SKM-1 treated with dmso at 0.1 percent for 144 hours (cell line): ENCODE data around the gene SF3A2.
"Not testable (repeated sequence)": the region's sequence is repeated elsewhere in the genome, so short reads cannot be mapped to it uniquely, and the experiment has no call there.

ENCODE experiments used
- DNase-seq: peaks from one replicate; lab custom pipeline; 2025; ENCODE audit not compliant: unreplicated experiment; lab: John Stamatoyannopoulos, UW

SF3A2 gene

GRCh38 chr19:2236314-2237050 is at the start of gene SF3A2, which contains the start of gene PLEKHJ1:
SF3A2 (plus strand) TSS chr19:2236824; CDS start chr19:2243419, 6,595 bp downstream.
PLEKHJ1 (minus strand) TSS chr19:2236329; CDS start chr19:2236248, 81 bp downstream.
- peak; percentile 98 for DNase-seq

- no peak for DNase-seq
Measured at GRCh38 chr19:2187159-2187558, 49.5 kb upstream of the SF3A2 start.

- no peak for DNase-seq
Measured at GRCh38 chr19:2188708-2189385, 47.8 kb upstream of the SF3A2 start.

GRCh38 chr19:2189880-2190279 is 46.7 kb upstream of the SF3A2 start:
- no peak for DNase-seq

DNA sequence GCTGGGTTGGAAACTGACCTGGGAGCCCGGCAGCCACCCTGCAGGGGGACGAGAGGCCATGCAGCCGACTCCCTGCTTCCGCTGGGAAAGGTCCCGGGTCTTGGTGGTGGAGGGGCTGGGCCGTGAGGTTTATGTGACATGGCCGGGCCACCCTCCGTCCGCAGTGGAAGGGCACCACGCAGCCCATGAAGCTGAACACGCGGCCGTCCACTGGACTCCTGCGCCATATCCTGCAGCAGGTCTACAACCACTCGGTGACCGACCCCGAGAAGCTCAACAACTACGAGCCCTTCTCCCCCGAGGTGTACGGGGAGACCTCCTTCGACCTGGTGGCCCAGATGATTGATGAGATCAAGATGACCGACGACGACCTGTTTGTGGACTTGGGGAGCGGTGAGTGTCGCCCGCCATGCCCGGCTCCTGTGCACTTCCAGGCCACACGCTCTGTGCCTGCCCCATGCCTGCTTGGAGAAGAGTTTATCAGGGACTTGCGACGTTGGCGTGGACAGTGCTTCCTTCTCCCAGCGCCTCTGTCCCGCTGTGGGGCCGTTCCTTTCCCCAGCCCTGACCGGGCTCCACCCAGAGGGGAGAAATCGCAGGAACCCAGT is 45.7 kb upstream of the SF3A2 start:
- no peak for DNase-seq

GRCh38 chr19:2191456-2192310 is 44.9 kb upstream of the SF3A2 start:
- DNase-seq: no peak

DNA sequence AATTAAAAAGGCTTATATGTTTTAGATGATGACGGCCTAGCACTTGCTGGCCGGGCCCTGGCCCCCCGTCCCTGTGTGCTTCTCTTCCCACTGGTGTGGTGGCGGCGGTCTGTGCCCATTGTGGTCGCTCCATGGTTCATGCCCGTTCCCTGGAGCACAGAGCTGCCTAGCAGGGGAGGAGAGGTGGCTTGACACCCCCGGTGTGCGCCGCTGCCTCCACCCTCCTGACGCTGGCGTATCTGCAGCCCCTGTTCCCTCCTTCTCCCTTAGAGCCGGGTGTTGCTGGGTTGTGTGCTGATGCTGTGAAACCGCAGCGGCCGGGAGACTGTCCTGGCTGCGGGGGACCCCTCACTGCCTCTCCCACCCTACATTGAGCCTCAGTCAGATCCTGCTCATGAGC is 43.8 kb upstream of the SF3A2 start:
- no peak for DNase-seq

- DNase-seq: no peak
Measured at GRCh38 chr19:2193807-2194206, 42.8 kb upstream of the SF3A2 start.

DNA sequence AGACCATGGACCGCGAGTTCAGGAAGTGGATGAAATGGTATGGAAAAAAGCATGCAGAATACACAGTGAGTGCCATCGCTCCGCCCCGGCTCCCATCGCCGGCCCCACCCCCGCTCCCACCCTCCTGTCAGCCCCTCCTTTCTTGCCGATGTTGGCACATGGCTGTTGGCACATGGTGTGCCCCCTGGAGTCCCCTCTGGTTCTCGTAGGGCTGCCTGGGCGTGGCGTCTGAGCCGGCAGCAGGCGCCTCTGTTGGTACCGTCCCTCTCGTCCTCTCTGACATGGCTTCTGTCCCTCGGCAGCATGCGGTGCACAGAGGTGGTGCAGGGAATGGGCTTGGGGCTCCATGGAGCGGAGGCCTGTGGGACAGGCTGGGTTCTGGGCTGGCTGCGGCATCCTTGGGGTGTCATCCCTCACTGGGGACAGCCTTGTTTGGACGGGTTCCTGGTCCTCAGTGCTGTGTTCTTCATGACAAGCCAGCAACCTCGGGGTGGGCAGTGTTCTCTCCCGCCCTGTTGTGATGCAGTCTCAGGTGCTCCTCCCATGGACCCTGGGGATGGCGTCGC is 42.0 kb upstream of the SF3A2 start:
- DNase-seq: no peak

DNA sequence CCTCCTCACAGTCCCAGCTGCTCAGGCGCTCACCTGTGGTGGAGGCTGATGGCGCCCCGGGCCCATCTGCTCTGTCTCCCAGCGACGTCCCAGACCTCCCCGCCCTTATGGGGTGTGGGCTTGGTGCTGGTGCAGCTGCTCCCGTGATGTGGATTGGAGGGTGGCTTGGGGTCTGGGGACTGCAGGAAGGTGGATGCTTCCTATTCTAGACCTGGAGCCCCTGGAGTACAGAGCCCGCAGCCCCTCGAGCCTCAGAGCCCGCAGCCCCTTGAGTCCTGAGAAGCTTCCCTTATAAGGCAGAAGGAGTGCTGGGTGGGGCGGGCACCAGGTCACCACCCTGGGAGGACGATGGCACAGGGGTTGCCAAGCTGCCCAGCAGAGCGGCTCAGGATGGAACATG is 41.3 kb upstream of the SF3A2 start:
- DNase-seq: no peak

- no peak for DNase-seq
Measured at GRCh38 chr19:2195914-2196313, 40.7 kb upstream of the SF3A2 start.

DNA sequence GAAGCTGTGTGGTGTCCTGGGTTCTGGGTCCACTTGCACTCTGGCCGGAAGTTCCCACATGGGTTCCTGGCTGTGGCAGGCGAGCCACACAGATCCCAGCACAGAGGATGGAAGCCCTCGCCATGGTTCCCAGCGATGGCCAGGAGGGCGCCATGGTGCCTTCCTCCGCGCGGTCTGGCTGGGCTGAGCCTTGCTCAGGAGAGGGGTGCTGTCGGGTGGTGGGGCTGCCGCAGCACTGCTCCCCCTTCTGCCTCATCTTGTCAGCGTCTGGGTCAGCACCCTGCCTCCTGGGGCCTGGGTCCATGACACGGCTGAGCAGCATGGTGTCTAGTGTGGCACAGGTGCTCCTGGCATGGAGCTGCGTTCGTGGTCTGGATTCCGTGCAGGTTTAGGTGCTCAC is 39.4 kb upstream of the SF3A2 start:
- DNase-seq: no peak

- DNase-seq: no peak
Measured at GRCh38 chr19:2198317-2198716, 38.3 kb upstream of the SF3A2 start.

DNA sequence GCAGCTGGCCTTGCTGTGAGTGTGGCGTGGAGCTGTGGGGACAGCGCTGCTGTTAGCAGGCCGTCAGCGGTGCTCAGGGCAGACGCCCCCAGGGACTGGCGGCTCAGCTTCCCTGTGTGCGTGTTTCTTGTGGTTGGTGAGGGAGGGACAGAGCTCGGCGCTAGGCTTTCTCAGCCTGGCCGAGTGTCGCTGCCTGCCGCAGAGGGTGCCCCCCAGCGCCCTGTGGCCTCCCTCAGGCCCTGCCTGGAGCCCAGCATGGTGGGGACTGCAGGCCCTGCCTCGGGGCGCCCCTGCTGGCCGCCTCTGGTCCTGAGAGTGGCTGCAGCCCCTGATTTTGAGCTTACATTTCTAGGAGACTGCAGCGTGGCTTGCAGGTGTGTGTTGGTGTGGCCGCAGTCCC is 37.4 kb upstream of the SF3A2 start:
- DNase-seq: no peak

DNA sequence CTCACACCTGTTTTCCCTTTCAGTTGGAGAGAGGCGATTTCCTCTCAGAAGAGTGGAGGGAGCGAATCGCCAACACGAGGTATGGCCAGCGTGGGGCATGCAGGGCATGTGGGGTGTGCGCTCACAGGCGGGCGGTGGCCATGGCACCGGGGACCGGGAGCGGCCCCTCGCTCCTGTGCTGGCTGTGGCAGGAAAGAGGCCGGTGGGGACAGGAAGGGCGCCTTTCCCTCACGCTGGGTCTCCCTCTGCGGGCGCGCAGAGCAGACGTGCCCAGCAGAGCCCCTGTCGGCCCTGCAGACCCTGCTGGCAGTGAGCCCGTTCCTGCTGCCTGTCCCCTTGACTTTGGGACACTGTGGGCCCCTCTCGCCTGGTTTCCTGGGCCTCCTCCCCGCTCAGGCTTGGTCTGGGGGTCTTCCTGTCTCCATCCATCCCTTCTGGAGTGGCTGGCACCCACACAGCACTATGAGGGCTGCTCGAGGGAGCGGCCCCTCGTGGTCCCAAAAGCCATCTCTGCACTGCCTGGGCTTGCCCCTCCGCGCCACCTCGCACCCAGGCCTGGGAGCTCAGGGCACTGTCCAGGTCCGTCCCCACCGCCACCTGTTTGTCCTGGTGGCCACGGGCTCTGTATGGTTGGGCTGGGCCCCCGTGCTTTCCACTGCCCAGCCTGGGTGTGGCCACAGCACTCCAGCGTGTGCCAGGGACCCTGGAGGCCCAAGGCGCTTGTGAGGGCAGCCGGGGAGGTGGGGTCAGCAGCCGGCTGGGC is 36.6 kb upstream of the SF3A2 start:
- no peak for DNase-seq

DNA sequence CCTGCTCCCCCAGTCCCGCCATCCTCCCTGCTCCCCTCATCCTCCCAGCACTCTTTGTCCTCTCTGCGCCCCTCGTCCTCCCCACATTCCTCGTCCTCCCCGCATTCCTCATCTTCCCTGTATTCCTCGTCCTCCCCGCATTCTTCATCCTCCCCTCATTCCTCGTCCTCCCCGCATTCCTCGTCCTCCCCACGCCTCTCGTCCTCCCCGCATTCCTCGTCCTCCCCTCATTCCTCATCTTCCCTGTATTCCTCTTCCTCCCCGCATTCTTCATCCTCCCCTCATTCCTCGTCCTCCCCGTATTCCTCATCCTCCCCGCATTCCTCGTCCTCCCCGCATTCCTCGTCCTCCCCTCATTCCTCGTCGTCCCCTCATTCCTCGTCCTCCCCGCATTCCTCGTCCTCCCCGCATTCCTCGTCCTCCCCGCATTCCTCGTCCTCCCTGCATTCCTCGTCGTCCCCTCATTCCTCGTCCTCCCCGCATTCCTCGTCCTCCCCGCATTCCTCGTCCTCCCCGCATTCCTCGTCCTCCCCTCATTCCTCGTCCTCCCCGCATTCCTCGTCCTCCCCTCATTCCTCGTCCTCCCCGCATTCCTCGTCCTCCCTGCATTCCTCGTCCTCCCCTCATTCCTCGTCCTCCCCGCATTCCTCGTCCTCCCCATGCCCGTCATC is 35.9 kb upstream of the SF3A2 start:
- DNase-seq: not testable (repeated sequence)

- DNase-seq: no peak
Measured at GRCh38 chr19:2201473-2202148, 35.0 kb upstream of the SF3A2 start.

GRCh38 chr19:2202366-2202765 is 34.3 kb upstream of the SF3A2 start:
- no peak for DNase-seq

GRCh38 chr19:2207008-2207407 is 29.6 kb upstream of the SF3A2 start:
- no peak for DNase-seq
